ENCODE data around the gene GALNT16.
"Not testable (repeated sequence)": the region's sequence is repeated elsewhere in the genome, so short reads cannot be mapped to it uniquely, and the experiment has no call there.

- TF ChIP-seq POLR2A, CTCF (IDR thresholded peaks at IDR 0.05): not testable (repeated sequence)
These were observed 131.4 kb downstream of the GALNT16 start for GRCh38 chr14:69391400-69391799.

Measured in heart left ventricle (tissue), 13 donors.